ENCODE data around the gene HIRA. TPM values are rescaled to one million over a fixed set of nuclear protein-coding genes. Genes with fewer than 3 reads are reported as not detected.
A peak's percentile ranks its signal among the peaks of the same experiment; 100 is the strongest.

Gene HIRA
- total and polyA plus RNA-seq, 9 of the 15 experiments (the other 6 are each of a cell fraction or from before 2014, with no cell fraction given), result 0.96 to 132 (median 58.4) TPM

DNA sequence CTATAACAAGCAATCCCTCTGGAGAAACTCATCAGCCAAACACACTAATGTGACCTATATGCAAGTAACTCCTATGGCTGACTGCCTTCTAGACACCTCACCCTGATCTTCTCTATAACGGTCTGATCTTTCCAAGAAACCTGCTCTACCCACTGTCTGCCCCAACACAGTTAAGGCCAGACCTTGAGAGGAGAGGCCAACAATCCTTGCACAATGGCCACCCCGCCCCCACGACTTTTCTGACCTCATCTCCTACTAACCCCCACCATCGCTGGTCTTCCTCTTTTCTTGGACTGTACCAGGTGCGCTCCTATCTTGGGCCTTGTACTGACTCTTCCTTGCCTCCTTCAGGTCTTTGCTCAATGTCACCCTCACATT lies 12.5 kb downstream of the HIRA start (continued):
- TF ChIP-seq NR2C1 (IDR thresholded peaks at IDR 0.05) (no peak), NR2C1 (tag; IDR thresholded peaks at IDR 0.05) (peak; percentile 67; the same call in 1 of the 2 replicates), FOSL1 (tag; conservative IDR thresholded peaks at IDR 0.05) (peak; percentile 59), ZNF778 (CRISPR knock-in tag; IDR thresholded peaks at IDR 0.05) (no peak), ETV5 (CRISPR knock-in tag; IDR thresholded peaks at IDR 0.05; ENCODE audit: low read depth) (no peak), TFAM (CRISPR knock-in tag; conservative IDR thresholded peaks at IDR 0.05) (no peak), MAFK (IDR thresholded peaks at IDR 0.05; ENCODE audit: low read length) (peak; percentile 5; the same call in 1 of the 2 replicates), POU5F1 (IDR thresholded peaks at IDR 0.05; ENCODE audit: borderline replicate concordance, low read depth, low read length, partially characterized antibody) (no peak), SREBF2 (CRISPR knock-in tag; IDR thresholded peaks at IDR 0.05) (no peak), GABPB2 (CRISPR knock-in tag; conservative IDR thresholded peaks at IDR 0.05) (no peak), PHTF2 (CRISPR knock-in tag; IDR thresholded peaks at IDR 0.05) (no peak), GTF2E2 (tag; IDR thresholded peaks at IDR 0.05) (no peak), NFE2 (IDR thresholded peaks at IDR 0.05; ENCODE audit: low read depth) (no peak), MTA3 (IDR thresholded peaks at IDR 0.05; ENCODE audit: borderline replicate concordance) (peak; percentile 95), HDAC1 (IDR thresholded peaks at IDR 0.05) (no peak), ZSCAN32 (CRISPR knock-in tag; IDR thresholded peaks at IDR 0.05) (no peak), ZNF23 (CRISPR knock-in tag; IDR thresholded peaks at IDR 0.05) (no peak), ZNF184 (CRISPR knock-in tag; IDR thresholded peaks at IDR 0.05) (no peak)
- TF ChIP-seq, protein P1, sequence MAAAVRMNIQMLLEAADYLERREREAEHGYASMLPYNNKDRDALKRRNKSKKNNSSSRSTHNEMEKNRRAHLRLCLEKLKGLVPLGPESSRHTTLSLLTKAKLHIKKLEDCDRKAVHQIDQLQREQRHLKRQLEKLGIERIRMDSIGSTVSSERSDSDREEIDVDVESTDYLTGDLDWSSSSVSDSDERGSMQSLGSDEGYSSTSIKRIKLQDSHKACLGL (CRISPR knock-in tag; IDR thresholded peaks at IDR 0.05; ENCODE audit: borderline replicate concordance, poor library complexity, severe bottlenecking), result no peak
- TF ChIP-seq, protein P2, sequence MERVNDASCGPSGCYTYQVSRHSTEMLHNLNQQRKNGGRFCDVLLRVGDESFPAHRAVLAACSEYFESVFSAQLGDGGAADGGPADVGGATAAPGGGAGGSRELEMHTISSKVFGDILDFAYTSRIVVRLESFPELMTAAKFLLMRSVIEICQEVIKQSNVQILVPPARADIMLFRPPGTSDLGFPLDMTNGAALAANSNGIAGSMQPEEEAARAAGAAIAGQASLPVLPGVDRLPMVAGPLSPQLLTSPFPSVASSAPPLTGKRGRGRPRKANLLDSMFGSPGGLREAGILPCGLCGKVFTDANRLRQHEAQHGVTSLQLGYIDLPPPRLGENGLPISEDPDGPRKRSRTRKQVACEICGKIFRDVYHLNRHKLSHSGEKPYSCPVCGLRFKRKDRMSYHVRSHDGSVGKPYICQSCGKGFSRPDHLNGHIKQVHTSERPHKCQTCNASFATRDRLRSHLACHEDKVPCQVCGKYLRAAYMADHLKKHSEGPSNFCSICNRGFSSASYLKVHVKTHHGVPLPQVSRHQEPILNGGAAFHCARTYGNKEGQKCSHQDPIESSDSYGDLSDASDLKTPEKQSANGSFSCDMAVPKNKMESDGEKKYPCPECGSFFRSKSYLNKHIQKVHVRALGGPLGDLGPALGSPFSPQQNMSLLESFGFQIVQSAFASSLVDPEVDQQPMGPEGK (CRISPR knock-in tag; IDR thresholded peaks at IDR 0.05; ENCODE audit: borderline replicate concordance), result no peak
- TF ChIP-seq, protein P3, sequence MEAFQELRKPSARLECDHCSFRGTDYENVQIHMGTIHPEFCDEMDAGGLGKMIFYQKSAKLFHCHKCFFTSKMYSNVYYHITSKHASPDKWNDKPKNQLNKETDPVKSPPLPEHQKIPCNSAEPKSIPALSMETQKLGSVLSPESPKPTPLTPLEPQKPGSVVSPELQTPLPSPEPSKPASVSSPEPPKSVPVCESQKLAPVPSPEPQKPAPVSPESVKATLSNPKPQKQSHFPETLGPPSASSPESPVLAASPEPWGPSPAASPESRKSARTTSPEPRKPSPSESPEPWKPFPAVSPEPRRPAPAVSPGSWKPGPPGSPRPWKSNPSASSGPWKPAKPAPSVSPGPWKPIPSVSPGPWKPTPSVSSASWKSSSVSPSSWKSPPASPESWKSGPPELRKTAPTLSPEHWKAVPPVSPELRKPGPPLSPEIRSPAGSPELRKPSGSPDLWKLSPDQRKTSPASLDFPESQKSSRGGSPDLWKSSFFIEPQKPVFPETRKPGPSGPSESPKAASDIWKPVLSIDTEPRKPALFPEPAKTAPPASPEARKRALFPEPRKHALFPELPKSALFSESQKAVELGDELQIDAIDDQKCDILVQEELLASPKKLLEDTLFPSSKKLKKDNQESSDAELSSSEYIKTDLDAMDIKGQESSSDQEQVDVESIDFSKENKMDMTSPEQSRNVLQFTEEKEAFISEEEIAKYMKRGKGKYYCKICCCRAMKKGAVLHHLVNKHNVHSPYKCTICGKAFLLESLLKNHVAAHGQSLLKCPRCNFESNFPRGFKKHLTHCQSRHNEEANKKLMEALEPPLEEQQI (IDR thresholded peaks at IDR 0.05), result no peak
- TF ChIP-seq, protein P4, sequence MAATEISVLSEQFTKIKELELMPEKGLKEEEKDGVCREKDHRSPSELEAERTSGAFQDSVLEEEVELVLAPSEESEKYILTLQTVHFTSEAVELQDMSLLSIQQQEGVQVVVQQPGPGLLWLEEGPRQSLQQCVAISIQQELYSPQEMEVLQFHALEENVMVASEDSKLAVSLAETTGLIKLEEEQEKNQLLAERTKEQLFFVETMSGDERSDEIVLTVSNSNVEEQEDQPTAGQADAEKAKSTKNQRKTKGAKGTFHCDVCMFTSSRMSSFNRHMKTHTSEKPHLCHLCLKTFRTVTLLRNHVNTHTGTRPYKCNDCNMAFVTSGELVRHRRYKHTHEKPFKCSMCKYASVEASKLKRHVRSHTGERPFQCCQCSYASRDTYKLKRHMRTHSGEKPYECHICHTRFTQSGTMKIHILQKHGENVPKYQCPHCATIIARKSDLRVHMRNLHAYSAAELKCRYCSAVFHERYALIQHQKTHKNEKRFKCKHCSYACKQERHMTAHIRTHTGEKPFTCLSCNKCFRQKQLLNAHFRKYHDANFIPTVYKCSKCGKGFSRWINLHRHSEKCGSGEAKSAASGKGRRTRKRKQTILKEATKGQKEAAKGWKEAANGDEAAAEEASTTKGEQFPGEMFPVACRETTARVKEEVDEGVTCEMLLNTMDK (IDR thresholded peaks at IDR 0.05; ENCODE audit: borderline replicate concordance, insufficient read depth, low read depth, low read length, poor library complexity, severe bottlenecking), result no peak
- TF ChIP-seq, protein P5, sequence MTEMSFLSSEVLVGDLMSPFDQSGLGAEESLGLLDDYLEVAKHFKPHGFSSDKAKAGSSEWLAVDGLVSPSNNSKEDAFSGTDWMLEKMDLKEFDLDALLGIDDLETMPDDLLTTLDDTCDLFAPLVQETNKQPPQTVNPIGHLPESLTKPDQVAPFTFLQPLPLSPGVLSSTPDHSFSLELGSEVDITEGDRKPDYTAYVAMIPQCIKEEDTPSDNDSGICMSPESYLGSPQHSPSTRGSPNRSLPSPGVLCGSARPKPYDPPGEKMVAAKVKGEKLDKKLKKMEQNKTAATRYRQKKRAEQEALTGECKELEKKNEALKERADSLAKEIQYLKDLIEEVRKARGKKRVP (CRISPR knock-in tag; IDR thresholded peaks at IDR 0.05), result no peak; the same call in 1 of the 2 replicates
